ENCODE data around the gene TOLLIP.

The TOLLIP gene

GRCh38 chr11:1224491-1225385, 84.7 kb downstream of the TOLLIP start:
- TF ChIP-seq ZBTB7A (IDR thresholded peaks at IDR 0.05; ENCODE audit: low read depth), result peak; percentile 42; the same call in 1 of the 2 replicates
- TF ChIP-seq FOXM1 (IDR thresholded peaks at IDR 0.05; ENCODE audit: borderline replicate concordance, low read depth), result no peak
- TF ChIP-seq NFIC (IDR thresholded peaks at IDR 0.05), result no peak

All from Ishikawa (cell line).